Activated naive CD4-positive, alpha-beta T cell treated with Interleukin-2 at 50 U/mL for 16 hours (primary cell): ENCODE results near the gene PHLDA2.

Experiments
- DNase-seq: peaks from one replicate; pipeline ENCODE4 v3.0.0-alpha.2; 2020

Gene PHLDA2

GRCh38 chr11:2881076-2881980 is 47.9 kb downstream of the PHLDA2 start:
- no peak for DNase-seq

GRCh38 chr11:2880646-2881045 is 48.6 kb downstream of the PHLDA2 start:
- no peak for DNase-seq

- DNase-seq, result no peak
These were observed 50.4 kb downstream of the PHLDA2 start for GRCh38 chr11:2878782-2879181.
